HG02610 (cell line): Measurements from ENCODE around the gene CFAP107.
"Not testable (repeated sequence)": the region's sequence is repeated elsewhere in the genome, so short reads cannot be mapped to it uniquely, and the experiment has no call there.

Experiments
- ATAC-seq: cut with Tn5 transposase; IDR thresholded peaks from one replicate; pipeline ENCODE4 v1.9.1; 2021; ENCODE audit warnings: mild to moderate bottlenecking, moderate library complexity; ENCODE audit not compliant: unreplicated experiment

Gene CFAP107, protein sequence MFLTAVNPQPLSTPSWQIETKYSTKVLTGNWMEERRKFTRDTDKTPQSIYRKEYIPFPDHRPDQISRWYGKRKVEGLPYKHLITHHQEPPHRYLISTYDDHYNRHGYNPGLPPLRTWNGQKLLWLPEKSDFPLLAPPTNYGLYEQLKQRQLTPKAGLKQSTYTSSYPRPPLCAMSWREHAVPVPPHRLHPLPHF

DNA sequence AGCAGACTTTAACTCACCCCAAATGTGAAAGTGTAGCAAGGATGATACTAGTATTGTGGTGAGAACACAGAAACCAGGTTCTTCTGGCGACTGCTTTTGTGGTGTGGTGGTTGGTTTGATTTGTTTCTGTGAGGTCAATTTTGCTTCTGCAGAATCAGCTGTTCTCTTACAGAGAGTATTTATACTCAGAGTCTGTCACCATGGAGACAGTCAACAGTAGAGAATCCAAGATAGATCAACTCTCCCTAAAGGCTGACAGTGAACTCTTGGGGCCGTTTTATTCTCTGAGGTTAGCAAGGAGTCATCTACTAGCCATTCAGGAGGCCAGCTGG, at the start of gene CFAP107:
Gene CFAP107 (plus strand): TSS at position 209 of the 332 bp plus-strand sequence. CDS start 231 bp downstream, outside the sequence.
- ATAC-seq: no peak

GRCh38 chr1:12696658-12697057, 49.3 kb upstream of the CFAP107 start:
- no peak for ATAC-seq

- no peak for ATAC-seq
These were observed 48.6 kb upstream of the CFAP107 start for GRCh38 chr1:12697397-12697796.

- ATAC-seq: no peak
These were observed 42.1 kb upstream of the CFAP107 start for GRCh38 chr1:12703821-12704451.

GRCh38 chr1:12706061-12706460, 39.9 kb upstream of the CFAP107 start:
- no peak for ATAC-seq

DNA sequence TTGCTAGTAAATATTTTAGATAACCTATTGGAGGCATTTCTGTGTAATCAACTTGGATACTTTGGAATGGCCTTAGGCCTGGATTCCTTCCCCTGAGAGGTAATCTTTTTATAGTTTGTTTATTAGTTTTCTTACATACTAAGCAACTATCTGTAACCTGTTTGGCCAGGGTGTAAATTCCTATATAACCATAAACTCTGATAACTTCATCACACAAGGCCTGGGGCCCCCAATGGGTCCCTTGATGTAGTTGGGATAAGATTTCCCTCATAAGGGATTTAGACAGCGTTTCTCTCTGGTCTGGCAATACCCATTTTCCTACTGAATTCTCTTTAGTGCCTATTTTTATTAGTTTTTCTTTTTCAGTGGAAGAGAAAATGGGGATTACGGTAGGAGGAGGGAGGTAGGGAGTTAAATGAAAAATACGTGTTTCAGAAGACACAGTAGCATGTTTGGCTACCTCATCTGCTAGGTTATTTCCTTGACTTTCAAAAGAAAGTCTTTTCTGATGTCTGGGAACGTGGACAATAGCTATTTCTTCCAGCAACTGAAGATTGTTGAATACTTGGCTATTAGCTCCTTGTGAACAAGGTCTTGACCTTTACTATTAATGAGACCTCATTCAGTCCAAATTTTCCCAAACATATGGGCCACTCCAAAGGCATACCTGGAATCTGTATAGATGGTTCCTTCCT, 37.5 kb upstream of the CFAP107 start:
- no peak for ATAC-seq

DNA sequence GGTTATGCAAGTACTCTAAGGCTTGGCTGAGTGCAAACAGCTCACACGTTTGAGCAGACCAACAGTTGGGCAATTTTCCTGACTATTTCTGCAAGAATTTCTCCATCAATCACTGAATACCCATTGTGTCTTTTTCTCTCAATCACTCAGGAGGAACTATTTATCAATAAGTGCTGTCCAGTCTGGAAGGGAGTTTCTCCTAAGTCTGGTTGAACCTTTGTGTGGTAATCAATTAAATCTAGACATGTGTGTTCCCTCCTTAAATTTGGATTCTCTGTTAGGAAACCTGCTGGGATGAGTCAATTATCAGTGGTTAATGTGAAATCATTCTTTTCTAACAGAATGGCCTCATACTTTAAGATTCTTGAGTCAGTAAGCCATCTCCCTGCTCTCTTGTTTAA, 36.9 kb upstream of the CFAP107 start:
- ATAC-seq: no peak

GRCh38 chr1:12709696-12710095, 36.3 kb upstream of the CFAP107 start:
- ATAC-seq: no peak

- no peak for ATAC-seq
These were observed 34.5 kb upstream of the CFAP107 start for GRCh38 chr1:12711536-12711935.

DNA sequence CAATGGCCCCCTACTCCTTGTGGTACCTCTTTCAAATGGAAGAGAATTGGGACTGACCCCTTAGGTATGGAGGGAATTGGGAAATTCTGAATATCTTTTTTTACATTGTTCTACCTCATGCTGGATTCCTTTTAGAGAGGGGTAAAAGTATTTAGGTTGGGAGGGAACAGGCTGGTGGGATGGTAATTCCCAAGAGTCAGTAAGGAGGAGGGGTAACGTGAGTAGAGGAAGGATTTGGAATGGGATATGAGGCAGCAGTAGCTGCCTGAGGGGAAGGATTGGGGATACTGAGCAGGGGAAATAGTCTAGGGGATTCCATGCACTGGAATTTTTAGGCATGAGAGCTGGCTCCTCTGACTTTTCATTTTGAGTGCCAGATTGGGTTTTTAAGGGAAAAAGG, 33.9 kb upstream of the CFAP107 start:
- ATAC-seq: no peak

GRCh38 chr1:12712929-12713328, 33.1 kb upstream of the CFAP107 start:
- no peak for ATAC-seq

GRCh38 chr1:12713651-12714050, 32.3 kb upstream of the CFAP107 start:
- not testable (repeated sequence) for ATAC-seq

DNA sequence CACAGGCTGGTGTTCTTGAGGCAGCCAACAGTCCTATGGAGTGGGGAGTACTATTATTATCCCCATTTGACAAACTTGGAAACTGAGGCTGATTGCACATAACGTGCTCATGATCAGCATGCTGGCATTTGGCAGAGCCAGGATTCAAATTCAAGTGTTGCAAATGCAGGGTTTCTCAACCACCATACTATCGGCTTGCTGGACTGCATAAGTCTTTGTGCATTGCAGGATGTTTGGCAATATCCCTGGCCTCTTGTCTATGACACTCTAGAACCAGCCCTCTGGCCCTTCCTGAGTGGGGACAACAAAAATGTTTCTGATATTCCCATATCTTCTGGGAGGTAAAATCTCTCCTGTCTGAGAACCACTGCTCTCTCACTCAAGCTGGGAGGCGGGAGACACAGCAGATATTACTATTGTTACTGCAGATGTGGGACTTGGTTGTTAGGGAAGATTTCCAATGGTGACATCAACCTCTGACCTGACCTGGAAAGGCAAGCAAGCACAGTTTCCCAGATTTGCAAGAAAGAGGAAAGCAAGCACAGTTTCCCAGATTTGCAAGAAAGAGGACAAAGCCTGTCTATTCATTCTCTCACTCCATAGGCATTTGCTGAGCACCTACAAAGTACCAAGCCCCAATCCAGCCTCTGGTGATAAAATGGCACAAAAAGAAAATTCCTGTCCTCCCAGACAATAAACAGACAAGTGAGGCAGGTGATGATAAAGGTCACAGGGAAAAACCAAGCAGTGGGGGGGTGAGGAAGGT, 31.1 kb upstream of the CFAP107 start:
- no peak for ATAC-seq

DNA sequence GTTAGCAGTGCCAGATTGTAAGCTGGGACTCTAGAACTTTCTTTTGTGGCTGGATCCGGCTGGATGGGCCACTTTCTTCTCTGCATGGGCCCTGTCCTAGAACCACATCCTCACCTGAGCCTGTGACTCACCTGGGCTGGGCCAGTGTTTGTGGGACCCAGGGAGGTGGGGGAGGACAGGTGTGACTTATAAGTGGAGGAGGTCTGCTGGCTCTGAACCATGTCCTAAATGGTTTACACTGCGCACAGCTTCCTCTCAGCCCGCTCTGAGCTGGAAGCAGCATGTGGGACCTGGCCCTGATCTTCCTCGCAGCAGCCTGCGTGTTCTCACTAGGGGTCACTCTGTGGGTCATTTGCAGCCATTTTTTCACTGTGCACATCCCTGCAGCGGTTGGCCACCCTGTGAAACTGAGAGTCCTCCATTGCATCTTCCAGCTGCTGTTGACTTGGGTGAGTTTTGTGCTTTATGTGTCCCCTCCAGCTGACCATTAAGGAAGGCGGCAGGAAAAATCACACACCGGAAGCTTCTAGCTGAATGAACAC, 30.0 kb upstream of the CFAP107 start, which contains the start of gene AADACL3:
Gene AADACL3 (plus strand): TSS at position 215 of the 542 bp plus-strand sequence. CDS start 67 bp downstream, at position 282.
- no peak for ATAC-seq

DNA sequence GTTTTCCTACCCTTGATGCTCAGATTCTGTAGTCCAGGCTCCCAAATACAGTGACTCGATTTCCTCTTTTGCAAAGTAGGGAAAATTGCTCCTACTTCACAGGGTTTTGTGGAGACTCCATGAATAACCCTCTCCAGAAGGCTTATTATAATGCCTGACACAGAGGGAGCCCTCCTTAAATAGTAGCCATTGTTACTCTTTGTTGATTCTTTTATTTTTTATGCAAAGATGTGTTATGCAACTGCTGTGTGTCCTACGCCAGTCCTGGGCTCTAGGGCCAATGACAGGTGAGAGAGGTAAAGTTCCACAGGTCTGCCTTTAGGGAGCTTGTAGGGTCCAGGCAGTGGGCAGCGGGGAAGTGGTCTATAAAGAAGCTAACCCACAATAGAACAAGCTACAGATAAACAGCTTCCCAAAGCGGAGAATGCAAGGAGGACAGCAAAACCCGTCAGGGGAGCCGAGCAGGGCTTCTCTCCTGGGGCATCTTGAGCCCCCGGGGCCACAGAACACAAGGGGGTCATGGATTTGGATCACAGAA, 28.6 kb upstream of the CFAP107 start:
- ATAC-seq: no peak

- ATAC-seq: no peak
These were observed 23.4 kb upstream of the CFAP107 start for GRCh38 chr1:12722626-12723025.

- ATAC-seq: no peak
These were observed 17.6 kb upstream of the CFAP107 start for GRCh38 chr1:12728391-12728790.

GRCh38 chr1:12730156-12730555, 15.8 kb upstream of the CFAP107 start:
- ATAC-seq: no peak

- not testable (repeated sequence) for ATAC-seq
These were observed 14.9 kb upstream of the CFAP107 start for GRCh38 chr1:12731084-12731483.

DNA sequence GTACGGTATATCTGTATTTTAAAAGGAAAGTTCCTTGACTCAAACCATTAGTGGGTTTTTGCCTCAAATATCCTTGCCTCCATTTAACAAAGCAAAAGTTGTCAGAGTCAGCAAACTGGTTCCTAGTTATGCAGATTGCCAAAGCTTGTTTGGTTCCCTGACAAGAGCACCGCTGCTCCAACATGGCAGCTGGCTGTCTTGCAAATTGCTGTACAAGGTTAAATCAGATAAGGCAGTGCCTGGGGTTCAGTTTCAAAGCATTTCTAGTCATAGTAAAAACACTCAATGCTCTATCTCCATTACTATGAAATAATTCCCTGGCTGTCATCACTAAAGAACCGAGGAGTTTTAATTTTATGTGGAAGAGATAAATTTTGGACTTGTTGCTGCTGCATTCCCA, 11.3 kb upstream of the CFAP107 start:
- no peak for ATAC-seq

DNA sequence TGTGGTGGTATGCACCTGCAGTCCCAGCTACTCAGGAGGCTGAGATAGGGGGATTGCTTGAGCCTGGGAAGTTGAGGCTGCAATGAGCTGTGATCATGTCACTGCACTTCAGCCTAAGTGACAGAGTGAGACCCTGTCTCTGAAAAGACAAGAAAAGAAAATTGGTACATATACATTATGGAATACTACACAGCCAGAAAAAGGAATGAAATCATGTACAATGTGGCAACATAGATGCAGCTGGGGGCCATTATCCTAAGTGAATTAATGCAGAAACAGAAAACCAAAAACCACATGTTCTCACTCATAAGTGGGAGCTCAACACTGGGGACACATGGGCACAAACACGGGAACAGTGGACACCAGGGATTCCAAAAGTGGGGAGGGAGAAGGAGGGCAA, 7.1 kb upstream of the CFAP107 start:
- ATAC-seq: no peak
